ENCODE data around the gene AXL.

The AXL gene

GRCh38 chr19:41310033-41310831 is 91.2 kb downstream of the AXL start, which contains the start of gene CCDC97:
CCDC97 (plus strand) TSS chr19:41310172; CDS start chr19:41310311, 139 bp downstream.
- peak; percentile 90 for DNase-seq

GRCh38 chr19:41311072-41311471 is 92.0 kb downstream of the AXL start:
- DNase-seq = no peak

Data from CD4-positive, alpha-beta T cell treated with Interleukin-4 for 4 hours (primary cell).